GM19452 (cell line): ENCODE data around the gene MAN2B2.

Experiments
- ATAC-seq: cut with Tn5 transposase; IDR thresholded peaks from one replicate; pipeline ENCODE4 v1.9.1; 2021; ENCODE audit not compliant: unreplicated experiment

Gene MAN2B2

DNA sequence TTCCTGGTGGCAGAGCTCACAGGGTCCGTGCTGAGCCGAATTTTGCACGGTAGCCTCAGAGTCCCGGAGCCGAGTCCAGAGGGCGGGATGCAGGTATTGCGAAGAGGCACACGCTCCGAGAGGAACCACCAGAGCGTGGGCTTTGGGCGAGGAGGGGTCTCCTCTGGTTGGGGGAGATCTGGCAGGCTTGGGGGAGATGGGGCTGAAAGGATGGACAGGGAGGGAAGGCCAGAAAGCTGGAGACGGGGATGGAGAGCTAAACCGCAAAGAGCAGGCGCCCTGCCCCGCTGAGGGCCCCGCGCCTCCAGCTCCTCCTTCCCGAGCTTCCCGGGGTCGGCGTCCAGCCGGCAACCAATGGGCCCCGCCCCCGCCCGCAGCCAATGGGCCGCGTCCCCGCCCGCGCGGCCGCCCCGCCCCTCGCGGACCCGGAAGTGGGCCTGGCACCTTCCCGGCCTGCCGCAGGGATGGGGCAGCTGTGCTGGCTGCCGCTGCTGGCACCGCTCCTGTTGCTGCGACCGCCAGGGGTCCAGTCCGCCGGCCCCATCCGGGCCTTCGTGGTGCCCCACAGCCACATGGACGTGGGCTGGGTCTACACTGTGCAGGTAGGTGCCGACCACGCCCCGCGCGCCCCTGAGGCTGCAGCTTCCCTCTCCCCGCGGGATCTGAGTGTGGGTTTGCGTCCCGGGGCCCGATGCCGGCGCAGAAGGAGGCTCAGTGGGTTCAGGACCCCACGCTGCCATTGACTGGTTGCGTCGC is at the start of gene MAN2B2:
Gene MAN2B2 (plus strand): TSS at position 443 of the 756 bp plus-strand sequence. CDS start 22 bp downstream, at position 465.
- peak; percentile 95 for ATAC-seq

DNA sequence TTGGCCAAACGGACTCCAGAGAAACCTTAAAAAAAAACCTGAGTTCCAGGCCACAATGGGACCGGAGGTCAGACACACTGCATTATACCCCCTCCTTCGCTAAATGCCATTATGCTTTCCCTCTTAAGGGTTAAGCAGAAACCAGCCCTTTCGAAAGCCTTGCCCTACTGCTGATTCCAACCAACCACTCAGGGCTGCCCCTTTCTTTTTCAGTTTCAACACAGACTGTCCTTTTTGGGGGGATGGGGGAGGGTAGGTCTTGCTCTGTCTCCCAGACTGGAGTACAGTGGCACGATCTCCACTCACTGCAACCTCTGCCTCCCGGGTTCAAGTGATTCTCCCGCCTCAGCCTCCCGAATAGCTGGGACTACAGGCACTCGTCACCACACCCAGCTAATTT is 49.5 kb upstream of the MAN2B2 start:
- no peak for ATAC-seq

GRCh38 chr4:6526156-6526555 is 48.8 kb upstream of the MAN2B2 start:
- no peak for ATAC-seq

DNA sequence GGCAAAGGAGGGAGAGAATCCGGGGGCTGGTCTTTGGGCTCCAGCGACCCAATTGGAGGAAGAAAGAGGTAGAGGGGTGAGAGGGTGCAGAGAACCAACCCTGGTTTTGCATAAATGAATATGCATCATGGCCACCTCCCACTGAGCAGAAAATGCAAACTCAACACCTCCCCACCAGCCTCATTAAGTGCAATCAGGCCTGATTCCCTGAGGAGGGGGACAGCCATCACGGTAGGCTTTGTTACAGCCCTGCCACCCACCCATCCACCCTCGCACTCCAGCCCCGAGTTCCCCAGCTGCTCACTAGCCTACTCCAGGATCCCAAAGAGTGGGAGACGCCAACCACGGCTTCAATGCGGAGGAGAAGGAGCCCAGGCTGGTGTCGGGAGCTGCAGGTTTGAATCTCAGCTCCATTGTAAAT is 48.3 kb upstream of the MAN2B2 start:
- ATAC-seq, result no peak

DNA sequence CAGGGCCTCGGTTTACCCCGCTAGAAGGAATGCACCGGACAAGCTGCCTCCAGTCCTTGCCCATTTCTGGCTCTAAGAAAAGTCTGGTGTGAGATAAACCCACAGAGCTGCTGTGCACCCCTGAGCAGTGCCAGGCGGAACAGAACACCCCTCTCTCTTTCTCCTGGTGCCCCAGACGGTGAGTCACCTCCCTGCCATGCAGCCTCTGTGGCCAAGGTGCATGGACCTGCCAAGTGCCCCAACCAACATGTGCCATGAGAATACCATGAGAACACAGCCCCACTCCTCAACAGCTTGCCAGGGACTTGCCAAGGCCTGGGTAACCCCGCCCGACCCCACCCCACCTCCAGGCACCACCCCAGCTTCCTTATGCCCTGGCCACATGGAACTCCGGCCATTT is 47.7 kb upstream of the MAN2B2 start:
- no peak for ATAC-seq

- ATAC-seq, result no peak
Measured at GRCh38 chr4:6527683-6528595, 47.0 kb upstream of the MAN2B2 start.

GRCh38 chr4:6529021-6529420 is 46.0 kb upstream of the MAN2B2 start:
- no peak for ATAC-seq

- no peak for ATAC-seq
Measured at GRCh38 chr4:6530301-6530700, 44.7 kb upstream of the MAN2B2 start.

DNA sequence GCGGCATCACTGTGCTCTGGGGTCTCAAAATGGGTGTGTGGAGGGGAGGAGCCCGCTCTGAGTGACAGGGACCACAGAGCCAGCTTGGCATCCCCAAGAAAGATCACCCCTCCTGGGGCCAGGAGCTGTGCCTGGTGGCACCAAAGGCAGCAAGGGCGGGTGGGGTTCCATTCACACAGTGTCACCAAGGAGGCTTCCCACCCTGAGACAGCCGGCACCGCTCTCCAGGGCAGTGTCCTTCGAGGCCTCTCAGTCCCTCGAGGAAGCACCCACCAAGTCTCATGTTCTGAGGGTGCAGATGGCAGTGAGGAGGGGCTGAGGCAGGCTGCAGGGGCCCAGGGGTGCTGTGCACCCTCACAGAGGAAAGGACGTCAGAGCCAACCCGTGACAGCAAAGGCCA is 44.0 kb upstream of the MAN2B2 start:
- no peak for ATAC-seq

- ATAC-seq, result no peak
Measured at GRCh38 chr4:6532102-6532501, 42.9 kb upstream of the MAN2B2 start.

DNA sequence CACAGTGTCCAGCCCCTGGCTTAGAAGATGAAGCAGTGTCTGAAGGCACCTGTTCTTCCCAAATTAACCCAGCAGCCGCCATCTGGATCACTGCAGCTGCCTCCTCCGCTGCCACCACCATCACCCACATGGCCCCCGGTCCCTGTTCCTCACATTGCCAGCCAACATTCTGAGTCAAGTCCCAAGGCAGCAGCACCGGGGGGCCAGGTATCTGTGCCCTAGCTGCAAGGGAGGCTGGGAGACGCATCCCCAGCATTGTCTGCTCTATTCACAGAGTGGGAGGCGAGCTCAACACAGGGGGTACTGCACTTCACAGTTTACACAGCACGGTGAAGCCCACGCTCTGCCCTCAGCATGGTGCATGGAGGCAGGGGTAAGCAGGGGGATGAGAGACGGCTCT is 42.3 kb upstream of the MAN2B2 start:
- ATAC-seq, result no peak

DNA sequence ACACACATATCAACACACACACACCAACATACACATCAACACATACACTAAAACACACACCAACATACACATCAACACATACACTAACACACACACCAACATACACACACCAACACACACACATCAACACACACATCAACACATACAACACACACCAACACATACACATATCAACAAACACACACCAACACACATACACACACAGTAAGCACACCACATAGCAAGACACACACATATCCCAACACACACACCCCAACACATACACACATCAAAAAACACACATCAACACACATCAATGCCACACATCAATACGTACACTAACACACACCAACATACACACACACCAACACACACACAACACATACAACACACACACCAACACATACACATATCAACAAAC is 40.9 kb upstream of the MAN2B2 start:
- ATAC-seq, result no peak

DNA sequence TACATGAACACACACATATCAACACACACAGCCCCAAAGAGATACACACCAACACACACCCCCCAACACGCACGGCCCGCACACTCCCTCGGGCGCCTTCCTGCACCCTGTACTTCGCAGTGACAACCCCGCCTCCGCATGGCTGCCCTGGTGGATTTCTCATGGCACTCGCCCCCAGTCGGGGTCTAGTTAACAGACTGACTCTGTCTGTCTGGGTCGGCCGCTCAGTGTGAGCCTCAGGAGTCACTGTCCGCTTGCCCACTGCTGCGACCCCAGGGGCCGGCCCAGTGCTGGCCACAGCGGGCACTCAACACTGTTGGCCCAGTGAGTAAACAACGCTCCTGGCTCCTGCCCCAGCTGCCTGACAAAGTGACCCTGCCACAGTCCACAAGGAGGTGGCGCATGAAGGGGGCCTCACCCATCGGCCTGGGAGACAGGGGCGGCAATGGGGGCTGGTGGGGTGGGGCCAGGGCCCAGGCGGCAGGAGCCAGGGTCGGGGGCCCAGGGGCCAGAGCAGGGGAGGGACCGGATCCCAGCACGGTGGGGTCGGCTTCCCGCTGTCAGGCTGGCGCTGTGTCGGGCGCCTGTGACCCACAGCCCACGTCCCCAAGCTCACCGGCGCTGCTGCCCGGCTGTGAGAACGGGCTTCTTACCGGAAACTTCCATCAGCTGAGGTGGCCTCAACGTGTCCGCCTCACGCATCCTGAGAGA is 40.2 kb upstream of the MAN2B2 start:
- no peak for ATAC-seq

- ATAC-seq, result no peak
Measured at GRCh38 chr4:6535329-6535692, 39.7 kb upstream of the MAN2B2 start.

- no peak for ATAC-seq
Measured at GRCh38 chr4:6535706-6536105, 39.3 kb upstream of the MAN2B2 start.

GRCh38 chr4:6538111-6538510 is 36.9 kb upstream of the MAN2B2 start:
- ATAC-seq, result no peak

DNA sequence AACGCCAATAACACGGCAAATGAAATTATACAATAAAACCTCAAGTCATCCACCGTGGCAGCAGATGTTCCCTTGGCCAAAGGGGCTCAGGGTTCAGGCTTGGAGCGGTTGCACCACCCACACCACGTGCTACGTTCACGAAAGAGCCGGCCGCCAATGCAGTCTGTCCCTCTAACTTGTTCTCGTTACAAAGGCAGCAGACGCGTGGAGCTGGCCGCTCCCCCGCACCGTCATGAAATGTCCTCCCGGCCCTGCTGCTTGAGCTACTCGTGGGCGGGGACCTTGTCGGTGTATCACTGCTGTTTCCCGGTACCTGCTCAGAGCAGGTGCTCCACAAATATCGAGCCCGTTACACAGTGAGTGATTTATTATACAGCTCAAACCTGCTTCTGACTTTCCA is 36.4 kb upstream of the MAN2B2 start:
- no peak for ATAC-seq

GRCh38 chr4:6539009-6539764 is 35.8 kb upstream of the MAN2B2 start:
- ATAC-seq, result no peak

- ATAC-seq, result no peak
Measured at GRCh38 chr4:6540879-6541278, 34.1 kb upstream of the MAN2B2 start.

GRCh38 chr4:6541789-6542188 is 33.2 kb upstream of the MAN2B2 start:
- no peak for ATAC-seq

- ATAC-seq, result no peak
Measured at GRCh38 chr4:6542951-6543350, 32.0 kb upstream of the MAN2B2 start.
